Kidney epithelial cell (primary cell): ENCODE results near the gene ABHD8. TPM values are rescaled to one million over a fixed set of nuclear protein-coding genes. Genes with fewer than 3 reads are reported as not detected.

ENCODE experiments used
- DNase-seq: peaks from one replicate; pipeline ENCODE4 v3.0.0-alpha.2; 2010; ENCODE audit warnings: low read depth
- H3K27me3 ChIP-seq: 2 replicates; pipeline ENCODE4 v1.6.0; 2011; ENCODE audit warnings: low read length; ENCODE audit not compliant: control insufficient read depth, insufficient read depth
- H3K36me3 ChIP-seq: 2 replicates; pipeline ENCODE4 v1.5.1; 2011; ENCODE audit warnings: low read length; ENCODE audit not compliant: control insufficient read depth, insufficient read depth
- H3K4me3 ChIP-seq: 2 replicates; pipeline ENCODE4 v1.5.1; 2011; ENCODE audit warnings: low read depth, mild to moderate bottlenecking, control low read depth, low read length
- CTCF ChIP-seq: IDR thresholded peaks from 2 replicates; pipeline ENCODE4 v1.5.1; 2011; ENCODE audit warnings: mild to moderate bottlenecking, moderate library complexity, low read length, control low read depth, inconsistent platforms; ENCODE audit not compliant: insufficient read depth, poor library complexity, severe bottlenecking
- total RNA-seq: library from RNA; depleted of rRNA; stranded (reverse); fragments of >200 nt; gene quantifications from 2 replicates; pipeline ENCODE4 v1.2.3, GENCODE V29; 2015

Gene ABHD8
- total RNA-seq, result 18.6 and 19.9 TPM in 2 replicates

- peak; percentile 30 for TF ChIP-seq CTCF
- Histone ChIP-seq H3K4me3 (peak within 1 kb of the TSS; percentile 70), H3K36me3 (peaks cover 3% of the 10 kb centered on the region), H3K27me3 (no peaks in the 10 kb centered on the region)
- DNase-seq, result peak; percentile 75
Observed at GRCh38 chr19:17303167-17303939, at the start of gene ABHD8. ABHD8 (minus strand) TSS chr19:17303425; CDS start chr19:17301616, 1,809 bp downstream.

- Histone ChIP-seq H3K4me3 (no peak overlapping the region), H3K36me3 (no peaks in the 10 kb centered on the region), H3K27me3 (peaks cover 8% of the 10 kb centered on the region)
- DNase-seq, result no peak
- no peak for TF ChIP-seq CTCF
Observed at GRCh38 chr19:17352608-17353280, 49.5 kb upstream of the ABHD8 start.

GRCh38 chr19:17351815-17352435 lies 48.7 kb upstream of the ABHD8 start:
- Histone ChIP-seq H3K36me3 (no peaks in the 10 kb centered on the region), H3K4me3 (no peak overlapping the region), H3K27me3 (peaks cover 8% of the 10 kb centered on the region)
- TF ChIP-seq CTCF, result no peak
- no peak for DNase-seq

GRCh38 chr19:17348700-17349099 lies 45.5 kb upstream of the ABHD8 start:
- no peaks in the 10 kb centered on the region for H3K36me3 ChIP-seq
- peaks cover 8% of the 10 kb centered on the region for H3K27me3 ChIP-seq
- no peak overlapping the region for H3K4me3 ChIP-seq
- no peak for TF ChIP-seq CTCF
- DNase-seq, result peak; percentile 26

- no peak for TF ChIP-seq CTCF
- H3K4me3 ChIP-seq, result no peak overlapping the region
- no peak for DNase-seq
- peaks cover 5% of the 10 kb centered on the region for H3K27me3 ChIP-seq
- H3K36me3 ChIP-seq, result no peaks in the 10 kb centered on the region
Observed at GRCh38 chr19:17347877-17348276, 44.7 kb upstream of the ABHD8 start.
